Liver (tissue), 9 donors: ENCODE results near the gene NIPAL1. TPM values are rescaled to one million over a fixed set of nuclear protein-coding genes. Genes with fewer than 3 reads are reported as not detected.

Source experiments
- DNase-seq: peaks from one replicate; pipeline ENCODE4 v3.0.0-alpha.2; 2017; ENCODE audit warnings: low spot score
- H3K27ac ChIP-seq, 2 donors: one replicate each; pipeline ENCODE4 v1.7.0; 2013; ENCODE audit warnings: inconsistent platforms in 2 of 2, low read length in 2 of 2, control low read depth in 1 of 2, low read depth in 1 of 2, mild to moderate bottlenecking in 1 of 2
- H3K27me3 ChIP-seq, 4 donors: one replicate each; pipeline versions ENCODE4 v1.6.1 to v1.7.0; 2013; ENCODE audit warnings: low read length in 3 of 4, inconsistent platforms in 1 of 4, mild to moderate bottlenecking in 1 of 4, moderate library complexity in 1 of 4; ENCODE audit not compliant: control insufficient read depth in 4 of 4, insufficient read depth in 4 of 4
- H3K36me3 ChIP-seq, 4 donors: one replicate each; pipeline versions ENCODE4 v1.6.1 to v1.7.0; 2013; ENCODE audit warnings: low read length in 3 of 4, mild to moderate bottlenecking in 3 of 4, low read depth in 1 of 4, moderate library complexity in 1 of 4; ENCODE audit not compliant: control insufficient read depth in 4 of 4, insufficient read depth in 3 of 4
- H3K4me1 ChIP-seq, 4 donors: one replicate each; pipeline versions ENCODE4 v1.6.1 to v1.7.0; 2013; ENCODE audit warnings: low read length in 3 of 4, mild to moderate bottlenecking in 3 of 4, moderate library complexity in 1 of 4; ENCODE audit not compliant: control insufficient read depth in 4 of 4, insufficient read depth in 4 of 4
- H3K4me3 ChIP-seq, 3 donors: one replicate each; pipeline versions ENCODE4 v1.6.1 to v1.7.0; 2013; ENCODE audit warnings: low read length in 3 of 3, control low read depth in 1 of 3, low read depth in 1 of 3, mild to moderate bottlenecking in 1 of 3
- H3K9ac ChIP-seq, 2 donors: one replicate each; pipeline ENCODE4 v1.7.0; 2013; ENCODE audit warnings: low read length in 2 of 2, mild to moderate bottlenecking in 2 of 2, moderate library complexity in 2 of 2, control low read depth in 1 of 2, low read depth in 1 of 2
- H3K9me3 ChIP-seq, 4 donors: one replicate each; pipeline versions ENCODE4 v1.6.1 to v1.7.0; 2013; ENCODE audit warnings: low read length in 3 of 4; ENCODE audit not compliant: control insufficient read depth in 4 of 4
- EGR1 ChIP-seq, 2 donors: IDR thresholded peaks; 2 replicates each; pipeline ENCODE4 v1.6.1; 2016 to 2018; ENCODE audit warnings: antibody characterized with exemption in 2 of 2, low read depth in 2 of 2
- FOXA1 ChIP-seq: IDR thresholded peaks from 2 replicates; pipeline ENCODE4 v1.6.1; 2016; ENCODE audit warnings: antibody characterized with exemption
- FOXA2 ChIP-seq: IDR thresholded peaks from 2 replicates; pipeline ENCODE4 v1.6.1; 2016; ENCODE audit warnings: antibody characterized with exemption
- GABPA ChIP-seq, 2 donors: IDR thresholded peaks in 1 of 2; conservative IDR thresholded peaks in 1 of 2; 2 replicates each; pipeline ENCODE4 v1.6.1; 2016; ENCODE audit warnings: antibody characterized with exemption in 2 of 2, mild to moderate bottlenecking in 1 of 2, moderate library complexity in 1 of 2
- HNF4A ChIP-seq, 2 donors: conservative IDR thresholded peaks; 2 replicates each; pipeline ENCODE4 v1.6.1; 2016; ENCODE audit warnings: antibody characterized with exemption in 2 of 2, mild to moderate bottlenecking in 2 of 2
- HNF4G ChIP-seq: IDR thresholded peaks from 2 replicates; pipeline ENCODE4 v1.6.1; 2016; ENCODE audit warnings: antibody characterized with exemption
- JUND ChIP-seq, 2 donors: IDR thresholded peaks; 2 replicates each; pipeline ENCODE4 v1.6.1; 2016; ENCODE audit warnings: antibody characterized with exemption in 2 of 2
- NR2F2 ChIP-seq: IDR thresholded peaks from 2 replicates; pipeline ENCODE4 v1.6.1; 2016; ENCODE audit warnings: antibody characterized with exemption
- RAD21 ChIP-seq, 2 donors: IDR thresholded peaks; 2 replicates each; pipeline ENCODE4 v1.6.1; 2016; ENCODE audit warnings: antibody characterized with exemption in 2 of 2, mild to moderate bottlenecking in 2 of 2
- RXRA ChIP-seq, 2 donors: IDR thresholded peaks; 2 replicates each; pipeline ENCODE4 v1.6.1; 2017 to 2018; ENCODE audit warnings: antibody characterized with exemption in 2 of 2, mild to moderate bottlenecking in 1 of 2
- SP1 ChIP-seq: IDR thresholded peaks from 2 replicates; pipeline ENCODE4 v1.6.1; 2018; ENCODE audit warnings: antibody characterized with exemption, mild to moderate bottlenecking
- TAF1 ChIP-seq: conservative IDR thresholded peaks from 2 replicates; pipeline ENCODE4 v1.6.1; 2016; ENCODE audit warnings: antibody characterized with exemption, mild to moderate bottlenecking
- YY1 ChIP-seq: IDR thresholded peaks from 2 replicates; pipeline ENCODE4 v1.6.1; 2016; ENCODE audit warnings: antibody characterized with exemption, mild to moderate bottlenecking
- WGBS: extraction: QIAGEN DNeasy Blood & Tissue Kit; methylation state at CpG from one replicate; pipeline ENCODE4 v1.1.7; 2013; 5-methylcytosine and 5-hydroxymethylcytosine counted together
- polyA plus RNA-seq, 2 donors: library from polyadenylated mRNA; stranded (reverse) in 1 of 2; unstranded in 1 of 2; fragments of 200-250 nt in 1 of 2; fragments of >200 nt in 1 of 2; fragmentation: Nextera tagmentation in 1 of 2; extraction: Ambion mirVana in 1 of 2; gene quantifications; one replicate each; pipeline versions ENCODE4 v1.2.1 to v1.2.3, GENCODE V29; 2013 to 2015
- total RNA-seq, 2 donors: library from RNA; depleted of rRNA; stranded (reverse); fragments of >200 nt; gene quantifications; one replicate each; pipeline ENCODE4 v1.2.3, GENCODE V29; 2014
- TF ChIP-seq, protein P1 (sequence below): IDR thresholded peaks from 2 replicates; pipeline ENCODE4 v1.6.1; 2016; ENCODE audit warnings: antibody characterized with exemption, mild to moderate bottlenecking
- TF ChIP-seq, protein P2 (sequence below): fragments of 150-350 bp; IDR thresholded peaks from 2 replicates; pipeline ENCODE4 v1.5.1; 2017; ENCODE audit warnings: improper control_type of control experiment, low read depth, low read length; ENCODE audit not compliant: missing input control
- TF ChIP-seq, protein P3 (sequence below): IDR thresholded peaks from 2 replicates; pipeline ENCODE4 v1.6.1; 2016; ENCODE audit warnings: antibody characterized with exemption
- TF ChIP-seq, protein P4 (sequence below): IDR thresholded peaks from 2 replicates; pipeline ENCODE4 v1.6.1; 2016; ENCODE audit warnings: antibody characterized with exemption
- TF ChIP-seq, protein P5 (sequence below): IDR thresholded peaks from 2 replicates; pipeline ENCODE4 v1.6.1; 2016; ENCODE audit warnings: antibody characterized with exemption
- donor health status: healthy.
- donor health status: healthy.
- donor health status: healthy.
- donor health status: healthy.
- donor health status: healthy.

NIPAL1 gene
- total and polyA plus RNA-seq, 4 donors = 2.5 to 10.7 (median 6.1) TPM

DNA sequence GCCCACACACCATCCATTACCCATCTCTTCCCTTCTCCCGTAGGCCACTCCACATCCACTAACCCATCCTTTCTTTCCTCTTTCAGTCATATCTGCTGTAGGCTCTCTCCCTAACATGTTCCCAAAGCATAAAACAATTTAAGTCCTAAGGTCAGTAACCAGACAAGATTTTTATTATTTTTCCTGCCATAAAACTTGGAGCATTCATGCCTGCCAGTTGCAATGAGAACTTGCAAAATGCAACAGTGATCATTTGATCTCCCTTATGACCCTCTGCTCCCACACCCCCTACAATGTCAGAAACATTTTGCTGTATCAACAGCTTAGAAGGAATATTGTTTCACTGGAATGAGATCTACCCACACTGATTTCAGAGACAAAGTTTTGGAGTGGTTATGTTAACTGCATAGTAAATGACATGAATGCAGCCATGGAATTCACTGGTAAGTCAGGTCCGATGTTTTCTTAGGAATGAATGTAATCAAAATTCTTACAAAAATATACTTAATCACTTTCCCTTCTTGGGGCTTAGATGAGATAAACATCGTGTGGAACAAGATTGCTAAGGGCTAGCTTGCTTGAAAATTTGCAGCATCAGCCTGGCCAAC, 5.7 kb downstream of the NIPAL1 start:
- peaks cover 0 to 10% (median 7%) of the 10 kb centered on the region in 4 donors for H3K4me1 ChIP-seq
- H3K27ac ChIP-seq = no peak overlapping the region
- 75% methylated on average over 3 of the region's 3 CpGs for WGBS
- no peak for DNase-seq
- H3K27me3 ChIP-seq = no peaks in the 10 kb centered on the region
- H3K36me3 ChIP-seq = peaks cover 0 to 13% (median 6%) of the 10 kb centered on the region in 4 donors
- TF ChIP-seq EGR1 (IDR thresholded peaks at IDR 0.05; ENCODE audit: low read depth in 2 of 2) (no peak), RXRA (IDR thresholded peaks at IDR 0.05) (no peak), SP1 (no peak), HNF4A (conservative IDR thresholded peaks at IDR 0.05) (no peak), JUND (IDR thresholded peaks at IDR 0.05) (no peak), NR2F2 (no peak), YY1 (no peak), TAF1 (no peak), FOXA2 (no peak), HNF4G (no peak), GABPA (IDR thresholded peaks at IDR 0.05 in 1 of 2, conservative IDR thresholded peaks at IDR 0.05 in 1 of 2) (no peak), FOXA1 (no peak), RAD21 (IDR thresholded peaks at IDR 0.05) (no peak)
- TF ChIP-seq, protein P1, sequence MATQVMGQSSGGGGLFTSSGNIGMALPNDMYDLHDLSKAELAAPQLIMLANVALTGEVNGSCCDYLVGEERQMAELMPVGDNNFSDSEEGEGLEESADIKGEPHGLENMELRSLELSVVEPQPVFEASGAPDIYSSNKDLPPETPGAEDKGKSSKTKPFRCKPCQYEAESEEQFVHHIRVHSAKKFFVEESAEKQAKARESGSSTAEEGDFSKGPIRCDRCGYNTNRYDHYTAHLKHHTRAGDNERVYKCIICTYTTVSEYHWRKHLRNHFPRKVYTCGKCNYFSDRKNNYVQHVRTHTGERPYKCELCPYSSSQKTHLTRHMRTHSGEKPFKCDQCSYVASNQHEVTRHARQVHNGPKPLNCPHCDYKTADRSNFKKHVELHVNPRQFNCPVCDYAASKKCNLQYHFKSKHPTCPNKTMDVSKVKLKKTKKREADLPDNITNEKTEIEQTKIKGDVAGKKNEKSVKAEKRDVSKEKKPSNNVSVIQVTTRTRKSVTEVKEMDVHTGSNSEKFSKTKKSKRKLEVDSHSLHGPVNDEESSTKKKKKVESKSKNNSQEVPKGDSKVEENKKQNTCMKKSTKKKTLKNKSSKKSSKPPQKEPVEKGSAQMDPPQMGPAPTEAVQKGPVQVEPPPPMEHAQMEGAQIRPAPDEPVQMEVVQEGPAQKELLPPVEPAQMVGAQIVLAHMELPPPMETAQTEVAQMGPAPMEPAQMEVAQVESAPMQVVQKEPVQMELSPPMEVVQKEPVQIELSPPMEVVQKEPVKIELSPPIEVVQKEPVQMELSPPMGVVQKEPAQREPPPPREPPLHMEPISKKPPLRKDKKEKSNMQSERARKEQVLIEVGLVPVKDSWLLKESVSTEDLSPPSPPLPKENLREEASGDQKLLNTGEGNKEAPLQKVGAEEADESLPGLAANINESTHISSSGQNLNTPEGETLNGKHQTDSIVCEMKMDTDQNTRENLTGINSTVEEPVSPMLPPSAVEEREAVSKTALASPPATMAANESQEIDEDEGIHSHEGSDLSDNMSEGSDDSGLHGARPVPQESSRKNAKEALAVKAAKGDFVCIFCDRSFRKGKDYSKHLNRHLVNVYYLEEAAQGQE = no peak
- TF ChIP-seq, protein P2, sequence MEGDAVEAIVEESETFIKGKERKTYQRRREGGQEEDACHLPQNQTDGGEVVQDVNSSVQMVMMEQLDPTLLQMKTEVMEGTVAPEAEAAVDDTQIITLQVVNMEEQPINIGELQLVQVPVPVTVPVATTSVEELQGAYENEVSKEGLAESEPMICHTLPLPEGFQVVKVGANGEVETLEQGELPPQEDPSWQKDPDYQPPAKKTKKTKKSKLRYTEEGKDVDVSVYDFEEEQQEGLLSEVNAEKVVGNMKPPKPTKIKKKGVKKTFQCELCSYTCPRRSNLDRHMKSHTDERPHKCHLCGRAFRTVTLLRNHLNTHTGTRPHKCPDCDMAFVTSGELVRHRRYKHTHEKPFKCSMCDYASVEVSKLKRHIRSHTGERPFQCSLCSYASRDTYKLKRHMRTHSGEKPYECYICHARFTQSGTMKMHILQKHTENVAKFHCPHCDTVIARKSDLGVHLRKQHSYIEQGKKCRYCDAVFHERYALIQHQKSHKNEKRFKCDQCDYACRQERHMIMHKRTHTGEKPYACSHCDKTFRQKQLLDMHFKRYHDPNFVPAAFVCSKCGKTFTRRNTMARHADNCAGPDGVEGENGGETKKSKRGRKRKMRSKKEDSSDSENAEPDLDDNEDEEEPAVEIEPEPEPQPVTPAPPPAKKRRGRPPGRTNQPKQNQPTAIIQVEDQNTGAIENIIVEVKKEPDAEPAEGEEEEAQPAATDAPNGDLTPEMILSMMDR = no peak
- TF ChIP-seq, protein P3, sequence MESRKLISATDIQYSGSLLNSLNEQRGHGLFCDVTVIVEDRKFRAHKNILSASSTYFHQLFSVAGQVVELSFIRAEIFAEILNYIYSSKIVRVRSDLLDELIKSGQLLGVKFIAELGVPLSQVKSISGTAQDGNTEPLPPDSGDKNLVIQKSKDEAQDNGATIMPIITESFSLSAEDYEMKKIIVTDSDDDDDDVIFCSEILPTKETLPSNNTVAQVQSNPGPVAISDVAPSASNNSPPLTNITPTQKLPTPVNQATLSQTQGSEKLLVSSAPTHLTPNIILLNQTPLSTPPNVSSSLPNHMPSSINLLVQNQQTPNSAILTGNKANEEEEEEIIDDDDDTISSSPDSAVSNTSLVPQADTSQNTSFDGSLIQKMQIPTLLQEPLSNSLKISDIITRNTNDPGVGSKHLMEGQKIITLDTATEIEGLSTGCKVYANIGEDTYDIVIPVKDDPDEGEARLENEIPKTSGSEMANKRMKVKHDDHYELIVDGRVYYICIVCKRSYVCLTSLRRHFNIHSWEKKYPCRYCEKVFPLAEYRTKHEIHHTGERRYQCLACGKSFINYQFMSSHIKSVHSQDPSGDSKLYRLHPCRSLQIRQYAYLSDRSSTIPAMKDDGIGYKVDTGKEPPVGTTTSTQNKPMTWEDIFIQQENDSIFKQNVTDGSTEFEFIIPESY = no peak
- TF ChIP-seq, protein P4, sequence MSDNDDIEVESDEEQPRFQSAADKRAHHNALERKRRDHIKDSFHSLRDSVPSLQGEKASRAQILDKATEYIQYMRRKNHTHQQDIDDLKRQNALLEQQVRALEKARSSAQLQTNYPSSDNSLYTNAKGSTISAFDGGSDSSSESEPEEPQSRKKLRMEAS = no peak
- TF ChIP-seq, protein P5, sequence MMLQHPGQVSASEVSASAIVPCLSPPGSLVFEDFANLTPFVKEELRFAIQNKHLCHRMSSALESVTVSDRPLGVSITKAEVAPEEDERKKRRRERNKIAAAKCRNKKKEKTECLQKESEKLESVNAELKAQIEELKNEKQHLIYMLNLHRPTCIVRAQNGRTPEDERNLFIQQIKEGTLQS = no peak
- no peak overlapping the region for H3K9ac ChIP-seq
- no peak overlapping the region for H3K4me3 ChIP-seq
- H3K9me3 ChIP-seq = no peaks in the 10 kb centered on the region
